Spinal cord (tissue), 10 donors: ENCODE results near the gene RPS6KA4. TPM values are rescaled to one million over a fixed set of nuclear protein-coding genes. Genes with fewer than 3 reads are reported as not detected.

Experiments used
- DNase-seq, 6 donors: peaks; one replicate each; pipeline versions ENCODE4 v3.0.0 to v3.0.0-alpha.2; 2013 to 2015; ENCODE audit warnings: low spot score in 6 of 6, low read depth in 4 of 6
- H3K27ac ChIP-seq: one replicate; pipeline ENCODE4 v1.5.1; 2013; ENCODE audit warnings: low read depth, low read length, control low read depth
- H3K27me3 ChIP-seq: one replicate; pipeline ENCODE4 v1.6.1; 2013; ENCODE audit warnings: low read length; ENCODE audit not compliant: control insufficient read depth, insufficient read depth
- H3K36me3 ChIP-seq: one replicate; pipeline ENCODE4 v1.6.1; 2013; ENCODE audit warnings: low read length; ENCODE audit not compliant: control insufficient read depth, insufficient read depth
- H3K4me1 ChIP-seq: one replicate; pipeline ENCODE4 v1.6.1; 2013; ENCODE audit warnings: low read length; ENCODE audit not compliant: control insufficient read depth, insufficient read depth
- H3K4me3 ChIP-seq: one replicate; pipeline ENCODE4 v1.5.1; 2013; ENCODE audit warnings: low read depth, low read length, control low read depth
- H3K9me3 ChIP-seq: one replicate; pipeline ENCODE4 v1.6.1; 2013; ENCODE audit warnings: low read length; ENCODE audit not compliant: control insufficient read depth, insufficient read depth
- WGBS: methylation state at CpG from one replicate; pipeline ENCODE4 v1.1.5; 2013; ENCODE audit warnings: missing lambda C conversion rate; ENCODE audit not compliant: insufficient coverage; 5-methylcytosine and 5-hydroxymethylcytosine counted together
- polyA plus RNA-seq, 2 donors: library from polyadenylated mRNA; unstranded; fragments of 120-200 nt; gene quantifications; one replicate each; pipeline ENCODE4 v1.2.1, GENCODE V29; 2013; ENCODE audit not compliant: insufficient read length in 2 of 2
- total RNA-seq, 2 donors: library from RNA; depleted of rRNA in 1 of 2; stranded (reverse); fragments of 120-200 nt in 1 of 2; fragments of >200 nt in 1 of 2; gene quantifications; one replicate each; pipeline versions ENCODE4 v1.2.3 to v1.2.4, GENCODE V29; 2013 to 2014
- donor health status: healthy.

RPS6KA4 gene
- total and polyA plus RNA-seq, 4 donors: 11.3 to 27.2 (median 20.6) TPM

DNA sequence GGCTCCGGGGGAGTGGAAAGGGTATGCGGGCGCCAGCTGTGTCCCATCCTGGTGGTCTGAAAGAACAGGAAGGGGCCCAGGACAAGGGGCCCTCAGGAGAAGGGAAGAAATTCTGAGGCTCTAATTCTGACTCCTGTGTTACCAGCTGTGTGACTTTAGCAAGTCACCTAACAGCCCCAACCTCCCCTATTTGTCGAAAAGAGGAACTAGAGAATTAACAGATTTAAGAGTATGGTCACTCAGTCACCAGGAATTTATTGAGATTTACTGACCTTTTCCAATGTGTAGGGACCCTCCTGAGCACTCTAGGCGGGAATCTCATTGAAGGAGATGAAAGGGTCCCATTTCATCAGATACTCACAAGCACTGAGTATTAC, 14.6 kb downstream of the RPS6KA4 start:
- DNase-seq: no peak
- Histone ChIP-seq H3K9me3 (no peaks in the 10 kb centered on the region), H3K27me3 (peaks cover 2% of the 10 kb centered on the region), H3K4me1 (peaks cover 5% of the 10 kb centered on the region), H3K27ac (no peak overlapping the region), H3K4me3 (no peak overlapping the region), H3K36me3 (peaks cover 34% of the 10 kb centered on the region)
- WGBS: 58% methylated on average over 4 of the region's 5 CpGs

DNA sequence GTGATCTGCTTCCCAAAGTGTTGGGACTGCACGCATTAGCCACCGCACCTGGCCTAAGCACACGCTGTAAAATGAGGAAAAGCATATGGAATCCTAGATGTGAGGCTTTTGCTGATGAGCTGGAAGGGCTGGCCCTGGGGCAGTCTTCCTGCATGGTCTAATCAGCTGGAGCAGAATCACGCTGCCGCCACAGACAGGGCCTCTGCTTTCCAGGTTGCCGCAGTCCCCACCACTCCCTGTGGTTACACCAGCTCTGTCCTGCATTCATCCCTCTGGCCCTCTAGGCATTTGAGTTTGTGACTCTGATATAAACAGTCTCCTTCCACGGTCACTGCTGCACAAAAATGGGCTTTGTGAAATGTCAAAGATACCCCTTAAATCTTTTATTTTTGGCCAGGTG, 17.1 kb downstream of the RPS6KA4 start:
- WGBS: 80% methylated on average over 6 of the region's 7 CpGs
- Histone ChIP-seq H3K27me3 (no peaks in the 10 kb centered on the region), H3K27ac (no peak overlapping the region), H3K4me1 (peaks cover 7% of the 10 kb centered on the region), H3K36me3 (peaks cover 10% of the 10 kb centered on the region), H3K4me3 (no peak overlapping the region), H3K9me3 (no peaks in the 10 kb centered on the region)
- DNase-seq: no peak

DNA sequence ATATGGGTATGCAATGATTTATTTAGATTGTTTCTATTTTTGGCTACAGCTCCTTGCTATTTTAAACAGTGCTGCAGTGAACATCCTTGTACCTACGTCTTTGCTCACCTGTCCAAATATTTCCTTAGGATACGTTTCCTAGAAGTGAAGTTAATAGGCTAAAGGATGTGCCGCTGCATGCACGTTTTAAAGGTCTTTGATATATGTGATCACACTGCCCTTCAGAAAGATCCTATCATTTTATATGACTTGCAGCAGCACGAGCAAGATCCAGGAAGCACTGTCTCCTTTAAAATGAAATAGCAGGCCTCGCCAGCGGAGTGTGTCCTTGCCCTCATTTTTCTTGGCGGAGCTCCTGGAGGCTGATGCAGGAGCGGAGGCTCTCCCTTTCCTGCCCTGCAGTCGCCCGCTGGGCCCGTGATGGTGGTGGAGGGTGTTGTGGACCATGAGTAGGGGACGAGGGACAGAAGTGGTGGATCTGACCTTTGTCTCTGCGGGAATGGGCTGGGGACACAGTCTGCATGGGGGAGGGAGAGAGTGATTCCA, 19.4 kb downstream of the RPS6KA4 start:
- Histone ChIP-seq H3K4me1 (peaks cover 7% of the 10 kb centered on the region), H3K27ac (no peak overlapping the region), H3K9me3 (no peaks in the 10 kb centered on the region), H3K36me3 (no peaks in the 10 kb centered on the region), H3K4me3 (no peak overlapping the region), H3K27me3 (no peaks in the 10 kb centered on the region)
- 40% methylated on average over 8 of the region's 14 CpGs for WGBS
- peak in 2 of 6 donors; percentile 60 to 79 for DNase-seq

- H3K4me3 ChIP-seq: no peak overlapping the region
- H3K9me3 ChIP-seq: no peaks in the 10 kb centered on the region
- DNase-seq: no peak
- peaks cover 7% of the 10 kb centered on the region for H3K4me1 ChIP-seq
- no peaks in the 10 kb centered on the region for H3K36me3 ChIP-seq
- no peak overlapping the region for H3K27ac ChIP-seq
- 89% methylated on average over 7 of the region's 15 CpGs for WGBS
- no peaks in the 10 kb centered on the region for H3K27me3 ChIP-seq
Measured at GRCh38 chr11:64379160-64379559, 20.2 kb downstream of the RPS6KA4 start.

DNA sequence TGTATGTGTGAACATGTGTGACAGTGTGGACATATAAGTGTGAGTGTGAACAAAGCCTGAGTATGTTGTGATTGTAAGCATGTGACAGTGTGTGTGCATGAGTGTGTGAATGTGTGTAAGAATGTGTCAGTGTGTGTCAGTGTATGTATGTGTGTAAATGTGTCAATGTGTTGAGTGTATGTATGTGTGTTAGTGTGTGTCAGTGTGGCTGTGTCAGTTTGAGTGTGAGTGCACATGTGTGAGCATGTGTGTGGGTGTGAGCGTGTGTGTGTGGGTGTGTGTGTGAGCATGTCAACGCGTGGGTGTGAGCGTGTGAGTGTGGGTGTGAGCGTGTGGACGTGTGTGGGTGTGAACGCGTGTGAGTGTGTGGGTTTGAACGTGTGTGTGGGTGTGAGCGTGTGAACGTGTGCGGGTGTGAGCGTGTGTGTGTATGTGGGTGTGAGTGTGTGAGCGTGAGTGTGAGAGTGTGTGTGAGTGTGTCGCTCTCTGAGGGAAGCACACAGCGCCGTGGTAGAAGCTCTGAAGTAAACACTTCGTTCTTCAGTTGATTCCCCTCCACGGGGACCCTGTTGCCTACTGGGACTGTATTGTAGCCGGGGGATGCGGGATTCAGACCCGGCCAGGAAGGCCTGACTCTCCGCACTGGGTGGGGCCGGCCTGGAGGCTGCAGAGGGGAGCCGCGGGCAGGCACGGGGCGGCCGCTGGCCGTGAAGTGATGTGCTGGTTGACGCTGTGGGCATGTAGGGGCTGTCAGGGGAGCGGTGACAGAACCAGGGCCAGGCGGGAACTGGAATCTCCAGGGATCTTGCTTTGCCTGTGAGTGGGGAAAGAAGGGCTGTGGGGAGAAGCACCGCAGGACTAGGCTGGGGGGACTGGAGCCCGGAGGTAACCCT, 21.1 kb downstream of the RPS6KA4 start:
- DNase-seq: no peak
- Histone ChIP-seq H3K36me3 (no peaks in the 10 kb centered on the region), H3K4me1 (peaks cover 7% of the 10 kb centered on the region), H3K9me3 (no peaks in the 10 kb centered on the region), H3K27ac (no peak overlapping the region), H3K4me3 (no peak overlapping the region), H3K27me3 (no peaks in the 10 kb centered on the region)
- 62% methylated on average over 34 of the region's 35 CpGs for WGBS

DNA sequence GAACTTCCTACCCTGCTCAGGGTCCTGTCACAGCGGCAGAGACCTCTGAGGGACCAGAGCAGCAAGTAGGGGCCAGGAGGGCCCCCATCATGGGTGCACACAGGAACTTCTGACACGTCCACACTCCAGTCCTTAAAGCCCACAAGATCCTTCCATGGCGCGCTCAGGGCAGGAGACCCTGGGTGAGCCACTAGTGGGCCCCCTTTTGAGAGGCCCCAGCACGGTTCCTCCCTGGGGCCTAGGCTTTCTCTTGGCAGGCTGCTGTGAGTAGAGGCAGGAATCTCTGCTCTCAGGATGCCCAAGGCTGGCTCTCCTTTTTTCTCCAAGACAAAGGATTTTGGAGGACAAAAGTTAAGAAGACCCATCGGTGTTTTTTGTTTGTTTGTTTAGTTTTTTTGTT, 22.4 kb downstream of the RPS6KA4 start:
- H3K27ac ChIP-seq: no peak overlapping the region
- no peaks in the 10 kb centered on the region for H3K27me3 ChIP-seq

DNA sequence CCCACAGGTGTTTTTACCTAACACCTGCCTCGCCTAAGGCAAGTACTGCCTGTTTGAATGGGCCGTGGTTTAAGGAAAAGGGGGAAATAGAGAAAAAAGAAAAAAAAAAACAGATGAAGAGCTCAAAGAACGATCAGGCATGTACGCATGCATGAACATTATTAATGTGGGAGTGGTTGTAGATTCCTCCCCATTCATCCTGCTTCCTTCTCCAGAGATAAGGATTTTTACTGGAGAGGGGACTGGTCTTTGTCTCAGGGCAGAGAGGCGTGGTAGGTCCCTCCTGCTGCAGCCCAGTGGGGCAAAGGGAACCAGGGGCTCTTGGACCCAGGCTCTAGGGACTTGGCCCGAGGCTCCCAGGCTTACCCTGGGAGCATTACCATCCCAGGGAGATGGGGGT, 23.1 kb downstream of the RPS6KA4 start:
- Histone ChIP-seq H3K36me3 (no peaks in the 10 kb centered on the region), H3K27ac (no peak overlapping the region), H3K9me3 (no peaks in the 10 kb centered on the region), H3K4me1 (peaks cover 11% of the 10 kb centered on the region), H3K27me3 (no peaks in the 10 kb centered on the region), H3K4me3 (no peak overlapping the region)
- DNase-seq: no peak
- 79% methylated on average over 2 of the region's 6 CpGs for WGBS

More for the DNA sequence above, 22.4 kb downstream of the RPS6KA4 start:
- H3K4me3 ChIP-seq: no peak overlapping the region
- peaks cover 11% of the 10 kb centered on the region for H3K4me1 ChIP-seq
- H3K36me3 ChIP-seq: no peaks in the 10 kb centered on the region
- no peaks in the 10 kb centered on the region for H3K9me3 ChIP-seq
- DNase-seq: no peak
- 82% methylated on average over 5 of the region's 6 CpGs for WGBS

DNA sequence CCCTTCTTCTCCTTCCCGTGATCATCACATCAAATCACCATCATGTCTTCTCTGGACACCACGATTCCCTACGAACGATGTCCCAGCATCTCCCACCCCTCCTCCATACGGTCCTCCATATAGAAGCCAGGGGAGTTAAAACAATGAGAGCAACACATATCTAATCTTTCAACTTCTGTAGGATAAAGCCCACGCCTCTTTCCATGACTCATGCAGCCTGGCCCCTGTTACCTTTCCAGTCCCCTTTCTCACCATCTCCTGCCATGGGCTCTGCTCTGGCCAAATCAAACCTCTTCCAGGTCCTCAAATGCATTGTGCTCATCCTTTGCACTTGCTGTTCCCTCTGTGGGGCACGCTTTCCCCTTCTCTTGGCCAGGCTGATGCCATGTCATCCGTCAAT, 23.6 kb downstream of the RPS6KA4 start:
- Histone ChIP-seq H3K27me3 (no peaks in the 10 kb centered on the region), H3K27ac (no peak overlapping the region)

GRCh38 chr11:64383580-64383979, 24.6 kb downstream of the RPS6KA4 start:
- H3K27me3 ChIP-seq: no peaks in the 10 kb centered on the region
- H3K4me3 ChIP-seq: no peak overlapping the region
- no peaks in the 10 kb centered on the region for H3K9me3 ChIP-seq
- DNase-seq: no peak
- peaks cover 9% of the 10 kb centered on the region for H3K4me1 ChIP-seq
- no CpG with 5 or more reads among the region's 2 CpGs for WGBS
- H3K36me3 ChIP-seq: no peaks in the 10 kb centered on the region
- no peak overlapping the region for H3K27ac ChIP-seq

More for the DNA sequence above, 23.6 kb downstream of the RPS6KA4 start:
- no peak for DNase-seq
- no peaks in the 10 kb centered on the region for H3K36me3 ChIP-seq
- 72% methylated on average over 8 of the region's 8 CpGs for WGBS
- H3K4me3 ChIP-seq: no peak overlapping the region
- no peaks in the 10 kb centered on the region for H3K9me3 ChIP-seq
- H3K4me1 ChIP-seq: peaks cover 11% of the 10 kb centered on the region
